ENCODE data around the gene UBE4B. TPM values are rescaled to one million over a fixed set of nuclear protein-coding genes. Genes with fewer than 3 reads are reported as not detected.
"Not testable (repeated sequence)": the region's sequence is repeated elsewhere in the genome, so short reads cannot be mapped to it uniquely, and the experiment has no call there.

UBE4B gene
- total RNA-seq, 4 donors from 2014 or later = 37.5 to 60.3 (median 51.3) TPM

DNA sequence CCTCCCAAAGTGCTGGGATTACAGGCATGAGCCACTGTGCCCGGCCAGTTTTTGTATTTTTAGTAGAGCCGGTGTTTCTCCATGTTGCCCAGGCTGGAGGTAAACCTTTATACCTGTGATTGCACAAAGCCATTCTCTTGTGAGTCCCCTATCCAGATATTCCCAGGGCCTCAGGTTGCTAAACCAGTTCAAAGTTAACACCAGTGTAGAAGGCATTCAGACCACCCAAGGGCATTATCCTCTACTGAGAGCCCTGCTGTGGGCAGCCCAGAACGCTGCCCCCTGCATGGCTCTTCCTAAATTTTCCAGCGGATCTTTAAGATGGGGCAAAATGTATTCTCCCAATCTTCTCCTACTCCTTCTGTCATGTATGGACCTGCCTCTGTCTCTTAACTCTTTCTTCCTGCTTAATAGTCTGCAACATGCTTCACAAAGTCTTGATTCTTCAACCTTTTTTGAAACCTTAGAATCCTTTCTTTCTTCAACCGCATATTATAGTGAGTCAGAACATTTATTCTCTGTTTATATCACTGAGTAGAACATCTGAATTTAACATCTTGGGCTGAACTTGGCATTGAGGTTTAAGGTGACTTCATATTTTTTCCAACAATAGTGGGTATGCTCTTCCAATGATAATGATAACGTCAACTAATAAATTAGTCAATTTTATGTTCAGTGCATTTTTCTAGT is 36.0 kb downstream of the UBE4B start:
- TF ChIP-seq POLR2A (IDR thresholded peaks at IDR 0.05) = no peak
- TF ChIP-seq, protein P1, sequence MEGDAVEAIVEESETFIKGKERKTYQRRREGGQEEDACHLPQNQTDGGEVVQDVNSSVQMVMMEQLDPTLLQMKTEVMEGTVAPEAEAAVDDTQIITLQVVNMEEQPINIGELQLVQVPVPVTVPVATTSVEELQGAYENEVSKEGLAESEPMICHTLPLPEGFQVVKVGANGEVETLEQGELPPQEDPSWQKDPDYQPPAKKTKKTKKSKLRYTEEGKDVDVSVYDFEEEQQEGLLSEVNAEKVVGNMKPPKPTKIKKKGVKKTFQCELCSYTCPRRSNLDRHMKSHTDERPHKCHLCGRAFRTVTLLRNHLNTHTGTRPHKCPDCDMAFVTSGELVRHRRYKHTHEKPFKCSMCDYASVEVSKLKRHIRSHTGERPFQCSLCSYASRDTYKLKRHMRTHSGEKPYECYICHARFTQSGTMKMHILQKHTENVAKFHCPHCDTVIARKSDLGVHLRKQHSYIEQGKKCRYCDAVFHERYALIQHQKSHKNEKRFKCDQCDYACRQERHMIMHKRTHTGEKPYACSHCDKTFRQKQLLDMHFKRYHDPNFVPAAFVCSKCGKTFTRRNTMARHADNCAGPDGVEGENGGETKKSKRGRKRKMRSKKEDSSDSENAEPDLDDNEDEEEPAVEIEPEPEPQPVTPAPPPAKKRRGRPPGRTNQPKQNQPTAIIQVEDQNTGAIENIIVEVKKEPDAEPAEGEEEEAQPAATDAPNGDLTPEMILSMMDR (IDR thresholded peaks at IDR 0.05) = no peak
- WGBS, 2 donors = 32 to 68% methylated on average over 6 of the region's 6 CpGs
- no peak for DNase-seq
- Histone ChIP-seq H3K4me3 (no peak overlapping the region), H3K36me3 (no peaks in the 10 kb centered on the region), H3K9me3 (no peaks in the 10 kb centered on the region), H3K27ac (peak overlapping the region; percentile 67 to 90 (median 85)), H3K4me1 (peaks cover 36 to 100% (median 49%) of the 10 kb centered on the region in 3 donors), H3K27me3 (no peaks in the 10 kb centered on the region)
- intact Hi-C loops (cut with DNase I) = no loop called here

DNA sequence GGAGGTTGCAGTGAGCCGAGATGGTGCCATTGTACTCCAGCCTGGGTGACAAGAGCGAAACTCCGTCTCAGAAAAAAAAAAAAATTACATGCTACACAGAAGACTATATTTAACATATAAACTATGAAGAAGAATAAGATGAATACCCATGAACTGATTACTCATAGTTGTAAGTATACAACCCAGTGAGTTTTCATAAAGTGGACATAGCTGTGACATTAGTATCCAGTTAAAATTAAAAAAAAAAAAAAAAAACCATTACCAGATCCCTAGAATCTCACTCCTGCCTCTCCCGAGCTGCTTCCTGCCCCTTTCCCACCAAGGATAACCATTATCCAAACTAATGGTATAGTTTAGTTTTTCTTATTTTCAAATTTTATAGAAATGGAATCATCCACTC is 37.4 kb downstream of the UBE4B start:
- Histone ChIP-seq H3K4me1 (peaks cover 24 to 100% (median 54%) of the 10 kb centered on the region in 3 donors), H3K9me3 (no peaks in the 10 kb centered on the region), H3K36me3 (no peaks in the 10 kb centered on the region), H3K27me3 (no peaks in the 10 kb centered on the region), H3K4me3 (no peak overlapping the region), H3K27ac (peak overlapping the region in 3 of 4 donors; percentile 1 to 90 (median 88))
- intact Hi-C loops (cut with DNase I) = no loop called here
- WGBS, 2 donors = 81 to 93% methylated on average over 4 of the region's 4 CpGs
- TF ChIP-seq POLR2A (IDR thresholded peaks at IDR 0.05) = no peak
- TF ChIP-seq, protein P1 (IDR thresholded peaks at IDR 0.05) = no peak
- DNase-seq = no peak

DNA sequence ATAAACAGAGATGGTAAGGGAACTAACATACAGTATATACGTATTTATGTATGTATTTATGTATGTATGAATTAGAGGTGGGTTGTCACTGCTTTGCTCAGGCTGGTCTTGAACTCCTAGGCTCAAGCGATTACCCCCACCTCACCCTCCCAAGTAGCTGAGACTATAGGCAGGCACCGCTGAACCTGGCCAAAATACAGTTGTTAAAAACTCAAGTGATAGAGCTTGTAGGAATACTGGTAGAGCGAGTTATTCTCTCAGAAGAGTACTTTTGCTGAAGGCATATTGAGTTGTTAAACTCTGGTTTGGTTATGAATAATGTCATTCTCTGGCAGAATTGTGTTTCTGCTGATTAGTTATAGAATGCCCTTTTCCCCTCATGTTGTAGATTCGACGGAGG is 38.9 kb downstream of the UBE4B start:
- TF ChIP-seq, protein P1 (IDR thresholded peaks at IDR 0.05) = no peak
- TF ChIP-seq POLR2A (IDR thresholded peaks at IDR 0.05) = no peak
- H3K4me1 ChIP-seq = peaks cover 14 to 97% (median 47%) of the 10 kb centered on the region in 3 donors
- H3K27me3 ChIP-seq = no peaks in the 10 kb centered on the region
- peaks cover 0 to 4% (median 0%) of the 10 kb centered on the region in 3 donors for H3K36me3 ChIP-seq
- no peak for DNase-seq
- intact Hi-C loops (cut with DNase I) = no loop called here
- 48 to 81% methylated on average over 6 of the region's 6 CpGs for WGBS, 2 donors
- peak overlapping the region; percentile 58 to 90 (median 80) for H3K27ac ChIP-seq
- H3K4me3 ChIP-seq = no peak overlapping the region
- H3K9me3 ChIP-seq = no peaks in the 10 kb centered on the region

DNA sequence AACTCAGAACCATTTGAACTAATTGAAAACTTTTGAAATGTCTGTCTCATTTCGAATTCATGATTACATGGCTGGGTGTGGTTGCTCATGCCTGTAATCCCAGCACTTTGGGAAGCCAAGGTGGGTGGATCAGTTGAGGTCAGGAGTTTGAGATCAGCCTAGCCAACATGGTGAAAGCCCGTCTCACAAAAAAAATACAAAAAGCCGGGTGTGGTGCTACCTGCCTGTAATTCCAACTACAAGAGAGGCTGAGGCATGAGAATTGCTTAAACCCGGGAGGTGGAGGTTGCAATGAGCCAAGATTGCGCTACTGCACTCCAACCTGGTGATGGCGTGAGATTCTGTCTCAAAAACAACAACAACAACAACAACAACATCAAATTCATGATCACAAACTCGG is 40.6 kb downstream of the UBE4B start:
- intact Hi-C loops (cut with DNase I); H3K27me3 ChIP-seq; H3K4me3 ChIP-seq; H3K9me3 ChIP-seq; DNase-seq: not testable (repeated sequence)
- Histone ChIP-seq H3K4me1 (peaks cover 11 to 81% (median 34%) of the 10 kb centered on the region in 3 donors), H3K27ac (peak overlapping the region; percentile 68 to 90 (median 80)), H3K36me3 (peaks cover 0 to 13% (median 0%) of the 10 kb centered on the region in 3 donors)
- 63 to 73% methylated on average over 7 of the region's 7 CpGs for whole genome bisulfite sequencing, 2 donors

DNA sequence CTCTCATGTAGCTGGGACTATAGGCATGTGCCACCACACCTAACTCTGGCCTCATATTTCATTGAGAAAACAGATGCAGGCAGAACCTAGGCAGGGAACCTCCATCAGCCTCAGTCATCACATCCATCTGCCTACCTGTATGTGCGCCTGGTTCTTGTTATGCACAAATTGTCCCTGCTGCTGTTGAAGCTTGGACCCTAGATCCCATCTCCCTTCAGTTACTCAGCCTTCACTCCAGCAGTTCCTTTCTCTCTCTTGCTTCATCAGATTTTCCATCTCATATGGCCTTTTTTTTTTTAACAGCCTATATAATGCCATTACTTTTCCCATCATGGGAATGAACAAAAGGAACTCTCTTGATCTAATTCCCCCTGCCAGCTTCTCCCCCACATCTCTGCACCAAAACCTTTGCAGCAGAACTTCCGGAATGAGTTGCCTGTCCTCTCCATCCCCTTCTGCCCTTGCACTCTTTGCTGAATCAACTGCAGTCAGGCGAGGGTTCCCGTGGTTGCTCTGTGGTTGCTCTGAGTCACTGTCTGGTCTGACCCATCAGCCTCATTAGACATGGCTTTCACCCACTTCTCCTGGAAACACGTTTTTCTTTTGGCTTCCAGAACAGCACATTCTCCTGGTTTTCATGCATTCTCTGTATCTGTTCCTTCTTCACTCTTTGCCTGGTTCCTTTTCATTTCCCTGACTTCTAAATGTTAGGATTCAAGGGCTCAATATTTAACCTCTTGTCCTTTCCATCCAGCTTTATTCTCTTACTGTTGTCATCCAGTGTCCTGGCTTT is 41.5 kb downstream of the UBE4B start:
- peak overlapping the region; percentile 40 to 90 (median 80) for H3K27ac ChIP-seq
- no peak for TF ChIP-seq POLR2A (IDR thresholded peaks at IDR 0.05)
- TF ChIP-seq, protein P1 (IDR thresholded peaks at IDR 0.05) = no peak
- H3K36me3 ChIP-seq = peaks cover 0 to 21% (median 0%) of the 10 kb centered on the region in 3 donors
- DNase-seq = no peak
- H3K4me3 ChIP-seq = no peak overlapping the region
- WGBS, 2 donors = 22 to 30% methylated on average over 5 of the region's 5 CpGs
- no peaks in the 10 kb centered on the region for H3K27me3 ChIP-seq
- H3K4me1 ChIP-seq = peaks cover 5 to 76% (median 29%) of the 10 kb centered on the region in 3 donors
- no peaks in the 10 kb centered on the region for H3K9me3 ChIP-seq
- intact Hi-C loops (cut with DNase I) = no loop called here

Measured in esophagus squamous epithelium (tissue), 5 donors.